HG02571 (cell line): ENCODE results near the gene KRT5.

Experiments
- ATAC-seq: cut with Tn5 transposase; IDR thresholded peaks from one replicate; pipeline ENCODE4 v1.9.1; 2021; ENCODE audit warnings: mild to moderate bottlenecking, moderate library complexity; ENCODE audit not compliant: unreplicated experiment

Gene KRT5

GRCh38 chr12:52519826-52520662 is at the start of gene KRT5:
KRT5 (minus strand) TSS chr12:52520394; CDS start chr12:52520296, 98 bp downstream.
- no peak for ATAC-seq

DNA sequence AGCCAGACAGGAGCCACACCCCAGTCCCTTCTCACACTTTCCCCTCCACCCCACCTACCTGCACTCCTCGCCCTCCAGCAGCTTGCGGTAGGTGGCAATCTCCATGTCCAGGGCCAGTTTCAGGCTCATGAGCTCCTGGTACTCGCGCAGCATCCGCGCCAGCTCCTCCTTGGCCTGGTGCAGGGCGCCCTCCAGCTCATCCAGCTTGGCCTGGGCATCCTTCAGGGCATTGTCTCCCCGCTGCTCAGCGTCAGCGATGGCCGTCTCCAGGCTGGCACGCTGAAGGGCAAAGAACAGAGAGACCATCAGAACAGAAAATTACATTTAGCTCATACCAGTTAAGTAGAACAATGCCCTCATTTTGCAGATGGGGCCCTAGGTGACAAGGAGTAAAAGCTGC is 47.9 kb upstream of the KRT5 start:
- no peak for ATAC-seq

GRCh38 chr12:52566847-52567291 is 46.7 kb upstream of the KRT5 start:
- no peak for ATAC-seq

DNA sequence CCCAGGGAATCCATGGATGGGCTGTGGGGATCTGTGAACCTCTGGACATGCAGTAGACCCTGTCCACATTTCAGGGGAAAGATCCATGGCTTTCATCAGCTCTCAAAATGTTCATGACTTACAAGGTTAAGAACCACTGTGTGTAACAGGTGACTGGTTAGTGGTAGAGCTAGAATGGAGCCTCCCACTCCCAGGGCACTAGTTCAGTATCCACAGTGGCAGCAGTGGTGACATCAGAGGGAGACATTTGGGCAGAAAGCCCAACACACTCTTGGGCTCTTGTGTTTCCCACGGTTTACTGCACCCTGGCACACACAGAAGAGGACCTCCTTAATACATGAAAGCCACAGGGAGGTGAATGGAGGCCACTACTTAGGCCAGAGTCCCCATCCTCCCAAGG is 44.4 kb upstream of the KRT5 start:
- ATAC-seq, result no peak

GRCh38 chr12:52561880-52562449 is 41.8 kb upstream of the KRT5 start:
- ATAC-seq, result no peak

DNA sequence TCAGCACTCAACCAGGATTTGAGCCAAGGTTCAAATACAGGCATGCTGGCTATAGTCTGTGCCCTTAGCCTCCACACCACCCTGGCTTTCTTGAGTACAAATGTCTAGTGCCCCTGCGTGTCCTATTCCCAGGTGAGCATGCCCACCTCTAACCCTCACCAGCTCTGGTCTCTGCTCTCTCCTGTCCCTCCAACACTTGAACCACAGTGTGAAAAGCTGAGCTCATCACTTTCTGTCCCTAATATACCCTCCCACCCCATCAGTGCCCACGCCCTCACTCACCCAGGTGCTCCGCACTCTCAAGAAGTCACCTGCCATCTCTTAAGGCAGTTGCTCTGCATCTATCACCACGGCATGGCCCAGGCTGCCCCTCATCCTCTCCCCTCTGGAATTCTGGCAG is 39.8 kb upstream of the KRT5 start:
- ATAC-seq, result no peak

- no peak for ATAC-seq
These were observed 38.7 kb upstream of the KRT5 start for GRCh38 chr12:52558781-52559445.

DNA sequence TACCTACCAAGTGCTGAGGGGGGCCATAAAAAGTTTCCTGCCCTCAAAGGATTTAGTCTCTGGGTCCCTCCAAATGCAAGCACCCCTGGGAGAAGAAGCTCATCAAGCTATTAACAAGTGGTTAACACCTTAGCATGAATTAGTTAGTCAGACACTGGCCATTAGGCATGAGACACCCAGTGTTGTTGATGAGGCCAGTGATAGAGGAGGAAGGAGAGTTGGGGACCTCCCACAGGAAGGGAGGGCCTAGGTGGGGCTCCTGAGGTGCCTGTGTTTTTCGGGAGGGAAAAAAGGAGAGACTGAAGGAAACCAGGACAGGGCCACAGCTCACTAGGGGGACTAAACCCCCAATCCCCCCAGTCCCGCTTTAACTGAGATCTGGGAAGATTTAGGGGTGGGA is 37.3 kb upstream of the KRT5 start:
- ATAC-seq, result no peak

DNA sequence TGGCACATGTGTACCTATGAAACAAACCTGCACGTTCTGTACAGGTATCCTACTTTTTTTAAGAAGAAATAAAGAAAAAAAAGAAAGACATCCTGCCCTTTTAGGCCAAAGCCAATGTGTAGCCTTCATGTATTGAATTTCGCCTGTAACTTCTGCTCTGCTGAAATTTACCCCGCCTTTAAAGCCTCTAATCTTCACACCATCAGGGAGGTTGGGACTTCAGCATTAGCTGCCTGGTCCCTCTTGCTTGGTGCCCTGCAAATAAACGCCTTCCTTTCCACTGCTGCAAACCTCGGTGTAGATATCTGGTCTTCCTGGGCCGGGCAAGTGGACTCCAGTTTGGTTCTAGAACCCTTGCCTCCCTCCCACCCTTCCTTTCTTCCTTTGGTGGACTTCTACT is 35.4 kb upstream of the KRT5 start:
- no peak for ATAC-seq

DNA sequence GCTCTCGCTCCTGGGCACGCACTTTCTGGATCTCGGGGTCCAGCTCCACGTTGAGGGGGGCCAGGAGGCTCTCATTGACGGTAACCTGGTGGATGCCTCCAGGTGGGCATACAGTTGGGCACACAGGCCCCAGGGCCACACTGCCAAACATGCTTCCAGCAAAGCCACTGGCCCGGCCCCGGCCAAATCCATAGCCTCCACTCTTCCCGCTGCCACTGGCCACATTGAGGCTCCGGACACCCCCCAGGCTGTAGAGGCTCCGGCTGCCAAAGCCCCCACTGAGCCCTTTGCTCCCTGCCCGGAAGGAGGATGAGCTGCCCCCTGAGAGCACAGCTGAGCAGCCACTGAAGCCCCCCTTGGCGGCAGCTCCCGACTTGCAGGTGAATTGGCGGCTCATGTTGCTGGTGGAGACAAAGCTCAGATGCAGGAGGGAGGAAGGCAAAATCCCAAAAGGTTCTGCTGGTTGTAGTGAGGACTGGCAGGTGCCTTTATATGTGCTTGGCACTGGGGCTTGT is 32.5 kb upstream of the KRT5 start, which contains the start of gene KRT71:
TSS of gene KRT71 (minus strand) at position 465 of the 515 bp plus-strand sequence. CDS start at position 397, 68 bp downstream.
- no peak for ATAC-seq

GRCh38 chr12:52552055-52552454 is 31.9 kb upstream of the KRT5 start:
- no peak for ATAC-seq

GRCh38 chr12:52551216-52551865 is 31.1 kb upstream of the KRT5 start:
- ATAC-seq, result no peak

GRCh38 chr12:52546126-52546525 is 25.9 kb upstream of the KRT5 start:
- ATAC-seq, result no peak

DNA sequence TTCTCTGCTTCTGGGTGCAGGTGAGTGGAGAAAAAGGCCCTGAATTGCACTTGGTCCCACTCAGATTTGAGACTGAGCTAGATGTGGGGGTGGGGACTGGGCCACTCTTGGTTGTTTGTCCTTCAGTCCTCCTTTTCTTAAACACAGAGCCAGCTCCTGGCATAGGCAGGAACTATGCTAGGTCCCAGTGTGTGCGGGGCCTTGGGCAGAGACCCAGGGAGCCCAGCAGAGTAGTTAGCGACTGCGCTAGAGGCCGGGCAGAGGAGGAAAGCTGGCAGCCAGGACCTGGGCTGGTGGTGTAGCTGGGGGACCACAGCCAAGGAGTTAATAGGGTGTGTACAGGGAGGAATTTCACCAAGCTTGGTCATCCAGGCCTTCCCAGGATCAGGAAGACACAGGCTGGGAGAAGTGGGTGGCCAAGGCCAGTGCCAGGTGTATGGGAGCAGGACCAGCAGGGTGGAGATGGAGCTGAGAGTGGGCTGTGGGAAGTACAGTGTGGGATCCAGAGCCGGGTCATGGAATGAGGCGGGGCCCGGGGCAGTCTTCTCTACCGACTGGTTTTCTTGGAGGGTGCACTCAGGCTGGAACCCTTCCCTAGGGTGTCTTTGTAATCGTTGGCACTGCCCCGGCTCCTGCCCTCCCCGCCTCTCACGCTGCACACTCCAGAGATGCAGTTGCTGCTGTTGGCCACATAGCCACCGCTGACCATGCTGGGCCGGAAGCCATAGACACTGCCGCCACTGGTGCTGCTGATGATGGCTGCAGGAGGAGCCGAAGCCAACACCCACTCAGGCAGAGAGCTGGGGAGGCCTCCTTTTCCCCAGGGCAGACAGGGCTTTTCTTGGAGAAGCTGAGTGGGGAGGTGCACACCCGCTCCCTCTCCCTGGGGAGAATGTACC is 24.0 kb upstream of the KRT5 start:
- ATAC-seq, result no peak

DNA sequence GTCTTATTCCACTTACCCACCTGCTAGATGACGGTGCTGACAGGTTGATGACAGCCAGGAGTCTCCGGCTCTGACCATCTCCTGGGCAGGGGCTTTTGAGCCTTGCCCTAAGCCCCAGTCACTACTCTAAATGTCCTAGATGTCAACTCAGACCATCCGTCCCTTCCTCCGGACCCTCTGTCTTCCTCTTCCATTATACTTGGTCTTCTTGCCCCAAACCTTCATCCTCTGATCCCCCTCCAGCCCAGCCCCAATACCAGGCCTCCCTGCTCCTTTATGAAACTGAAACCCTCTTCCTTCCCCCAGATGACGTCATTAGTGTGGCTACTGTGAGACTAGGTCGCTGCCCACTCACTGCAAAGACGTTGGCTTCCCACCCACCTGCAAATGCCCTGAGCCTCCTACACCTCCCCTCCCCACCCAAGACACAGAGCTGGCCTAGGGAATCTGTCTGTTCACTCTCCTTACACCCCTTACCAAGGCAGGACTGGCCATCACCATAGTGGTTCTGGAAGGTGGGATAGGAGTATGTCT is 22.7 kb upstream of the KRT5 start:
- ATAC-seq, result no peak

- no peak for ATAC-seq
These were observed 22.0 kb upstream of the KRT5 start for GRCh38 chr12:52542157-52542556.

DNA sequence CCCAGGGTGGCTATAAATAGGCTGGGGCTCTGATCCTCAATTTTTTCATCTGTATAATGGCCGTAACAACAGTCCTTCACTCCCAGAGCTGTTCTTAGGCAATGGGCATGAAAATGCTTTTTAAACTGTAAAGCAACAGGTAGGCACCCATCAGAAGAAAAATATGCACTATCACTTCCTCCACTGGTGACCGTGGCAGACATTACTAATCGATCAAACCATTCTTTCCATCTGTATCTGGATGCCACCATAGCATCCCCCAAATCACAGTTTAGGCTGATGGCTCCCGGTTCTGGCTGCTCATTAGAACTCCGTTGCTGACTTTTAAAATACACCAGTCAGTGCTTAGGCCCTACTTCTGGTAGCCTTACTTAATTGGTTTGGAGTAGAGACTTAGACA is 21.5 kb upstream of the KRT5 start:
- no peak for ATAC-seq

GRCh38 chr12:52540531-52540930 is 20.3 kb upstream of the KRT5 start:
- no peak for ATAC-seq

DNA sequence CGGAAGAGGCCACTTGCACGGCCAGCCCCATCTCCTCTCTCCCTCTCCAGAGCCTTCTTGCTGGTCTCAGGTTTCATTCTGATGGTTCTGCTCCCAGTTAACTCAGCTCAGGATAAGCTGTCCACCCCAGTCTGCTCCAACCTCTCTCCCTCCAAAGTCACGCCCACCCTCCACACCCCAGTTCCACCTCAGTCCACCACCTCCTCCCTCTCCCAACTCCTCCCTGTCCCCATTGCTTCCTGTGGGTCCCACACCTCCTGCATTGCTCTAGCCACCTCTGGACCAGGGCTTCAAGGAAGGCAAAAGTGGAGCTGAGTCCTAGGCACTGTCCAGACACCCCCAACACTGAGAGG is 19.6 kb upstream of the KRT5 start:
- ATAC-seq, result no peak
